Fibroblast of mammary gland (primary cell): Measurements from ENCODE around the gene SEMA4A.

Source experiments
- DNase-seq: peaks from one replicate; pipeline ENCODE4 v3.0.0-alpha.2; 2010; ENCODE audit warnings: low read depth
- H3K4me3 ChIP-seq: 2 replicates; pipeline ENCODE4 v1.5.1; 2011; ENCODE audit warnings: low read depth, mild to moderate bottlenecking, low read length, moderate library complexity; ENCODE audit not compliant: control insufficient read depth
- TF ChIP-seq, protein P1 (sequence below): conservative IDR thresholded peaks from 2 replicates; pipeline ENCODE4 v1.5.1; 2011; ENCODE audit warnings: low read depth, low read length, inconsistent platforms; ENCODE audit not compliant: control insufficient read depth, insufficient read depth

The SEMA4A gene

DNA sequence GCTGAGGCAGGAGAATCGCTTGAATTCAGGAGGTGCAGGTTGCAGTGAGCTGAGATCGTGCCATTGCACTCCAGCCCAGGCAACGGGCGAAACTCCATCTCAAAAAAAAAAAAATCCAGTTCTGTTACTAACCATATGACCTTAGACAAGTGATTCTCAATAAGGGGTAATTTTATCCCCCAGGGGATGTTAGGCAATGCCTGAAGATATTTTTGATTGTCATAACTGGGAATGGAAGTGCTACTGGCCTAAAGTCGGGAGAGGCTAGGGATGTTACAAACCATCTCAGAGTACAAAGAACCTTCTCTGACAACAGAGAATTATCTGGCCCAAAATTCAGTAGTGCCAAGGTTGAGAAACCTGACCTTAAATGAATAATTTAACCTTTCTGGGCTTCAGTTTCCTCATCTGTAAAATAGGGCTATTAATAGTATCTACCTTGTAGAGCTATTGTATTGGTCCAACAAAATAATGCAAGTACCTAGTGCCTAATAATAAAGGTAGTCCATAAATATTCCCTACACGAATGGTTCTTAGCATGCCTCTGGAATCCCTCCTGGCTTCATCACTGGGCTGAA, 44.6 kb upstream of the SEMA4A start:
- DNase-seq, result peak; percentile 65
- TF ChIP-seq, protein P1, sequence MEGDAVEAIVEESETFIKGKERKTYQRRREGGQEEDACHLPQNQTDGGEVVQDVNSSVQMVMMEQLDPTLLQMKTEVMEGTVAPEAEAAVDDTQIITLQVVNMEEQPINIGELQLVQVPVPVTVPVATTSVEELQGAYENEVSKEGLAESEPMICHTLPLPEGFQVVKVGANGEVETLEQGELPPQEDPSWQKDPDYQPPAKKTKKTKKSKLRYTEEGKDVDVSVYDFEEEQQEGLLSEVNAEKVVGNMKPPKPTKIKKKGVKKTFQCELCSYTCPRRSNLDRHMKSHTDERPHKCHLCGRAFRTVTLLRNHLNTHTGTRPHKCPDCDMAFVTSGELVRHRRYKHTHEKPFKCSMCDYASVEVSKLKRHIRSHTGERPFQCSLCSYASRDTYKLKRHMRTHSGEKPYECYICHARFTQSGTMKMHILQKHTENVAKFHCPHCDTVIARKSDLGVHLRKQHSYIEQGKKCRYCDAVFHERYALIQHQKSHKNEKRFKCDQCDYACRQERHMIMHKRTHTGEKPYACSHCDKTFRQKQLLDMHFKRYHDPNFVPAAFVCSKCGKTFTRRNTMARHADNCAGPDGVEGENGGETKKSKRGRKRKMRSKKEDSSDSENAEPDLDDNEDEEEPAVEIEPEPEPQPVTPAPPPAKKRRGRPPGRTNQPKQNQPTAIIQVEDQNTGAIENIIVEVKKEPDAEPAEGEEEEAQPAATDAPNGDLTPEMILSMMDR, result no peak
- H3K4me3 ChIP-seq, result no peak overlapping the region

DNA sequence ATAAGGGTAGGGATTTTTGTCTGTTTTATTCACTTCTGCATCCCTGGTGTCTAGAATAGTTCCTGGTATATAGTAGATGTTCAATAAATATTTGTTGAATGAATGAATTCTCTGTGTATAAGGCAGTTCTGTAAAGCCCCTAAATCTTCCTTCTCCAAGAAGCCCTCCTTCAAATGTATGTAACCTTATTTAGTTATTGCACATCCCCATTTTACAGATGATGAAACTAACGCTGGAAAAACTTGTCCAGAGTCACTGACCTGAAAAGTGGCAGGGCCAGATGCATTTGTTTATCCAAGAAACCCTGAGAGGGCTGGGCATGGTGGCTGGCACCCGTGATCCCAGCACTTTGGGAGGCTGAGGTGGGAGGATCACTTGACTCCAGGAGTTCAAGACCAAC, 43.1 kb upstream of the SEMA4A start:
- DNase-seq, result no peak
- TF ChIP-seq, protein P1, result no peak
- no peak overlapping the region for H3K4me3 ChIP-seq

DNA sequence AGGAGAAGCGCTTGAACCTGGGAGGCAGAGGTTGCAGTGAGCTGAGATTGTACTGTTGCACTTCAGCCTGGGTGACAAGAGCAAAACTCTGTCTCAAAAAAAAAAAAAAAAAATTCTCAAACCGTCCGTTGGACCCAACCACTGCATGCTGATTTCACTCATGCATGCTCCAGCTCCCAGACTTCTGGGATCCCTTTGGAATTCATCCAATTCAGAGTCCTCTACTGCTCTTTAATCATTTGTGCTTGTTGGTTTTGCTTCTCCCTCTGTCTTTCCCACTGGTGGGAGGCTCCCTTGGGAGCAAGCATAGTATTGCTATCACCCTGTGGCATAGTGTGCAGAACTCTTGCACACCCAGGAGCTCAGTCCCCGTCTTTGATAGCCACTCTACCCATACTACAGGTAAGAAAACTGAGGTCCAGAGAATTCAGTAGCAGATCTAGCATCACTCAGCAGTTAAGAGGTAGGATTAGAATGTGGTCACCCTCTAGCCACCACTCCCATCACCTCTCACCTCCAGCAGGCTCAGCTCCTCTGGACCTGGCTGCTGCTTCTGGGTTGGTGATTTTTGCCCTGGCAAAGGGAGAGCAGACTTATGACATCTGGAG, 41.9 kb upstream of the SEMA4A start:
- H3K4me3 ChIP-seq, result no peak overlapping the region
- peak; percentile 56 for DNase-seq
- TF ChIP-seq, protein P1, result no peak

DNA sequence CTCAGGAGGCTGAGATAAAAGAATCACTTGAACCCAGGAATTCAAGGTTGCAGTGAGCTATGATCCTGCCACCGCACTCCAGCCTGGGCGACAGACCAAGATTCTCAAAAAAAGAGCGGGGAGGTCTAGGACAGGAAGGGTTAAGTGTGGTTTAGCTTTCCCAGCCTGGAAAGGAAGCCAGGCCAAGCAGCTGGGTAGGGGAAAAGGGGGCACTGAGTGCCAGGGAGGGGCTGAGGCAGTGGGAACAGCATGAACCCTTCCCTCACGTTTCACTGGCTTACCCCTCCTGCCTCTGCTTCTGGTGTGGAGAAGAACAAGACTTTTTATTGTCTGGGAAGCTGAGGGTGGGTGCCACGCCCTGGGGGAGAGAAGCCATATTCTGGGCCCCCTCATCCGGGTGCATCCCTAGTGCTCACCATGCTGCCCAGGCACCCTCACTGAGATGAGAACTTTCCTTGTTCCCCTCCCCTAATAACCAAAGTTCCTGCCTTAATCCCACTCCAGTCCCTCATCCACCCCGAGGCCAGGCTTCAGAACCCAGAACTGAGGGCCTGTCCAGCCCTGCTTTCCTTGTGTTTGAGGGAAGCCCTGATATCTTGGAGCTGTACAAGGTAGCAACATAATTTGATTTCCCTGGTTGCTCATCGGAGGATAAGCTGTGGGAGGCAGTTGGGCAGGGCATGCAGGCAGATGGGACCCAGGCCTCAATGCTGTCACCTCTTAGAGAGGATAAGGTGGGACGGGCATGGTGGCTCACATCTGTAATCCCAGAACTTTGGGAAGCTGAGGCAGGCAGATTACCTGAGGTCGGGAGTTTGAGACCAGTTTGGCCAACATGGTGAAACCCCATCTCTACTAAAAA, 40.9 kb upstream of the SEMA4A start:
- TF ChIP-seq, protein P1, result no peak
- DNase-seq, result no peak
- H3K4me3 ChIP-seq, result no peak overlapping the region

DNA sequence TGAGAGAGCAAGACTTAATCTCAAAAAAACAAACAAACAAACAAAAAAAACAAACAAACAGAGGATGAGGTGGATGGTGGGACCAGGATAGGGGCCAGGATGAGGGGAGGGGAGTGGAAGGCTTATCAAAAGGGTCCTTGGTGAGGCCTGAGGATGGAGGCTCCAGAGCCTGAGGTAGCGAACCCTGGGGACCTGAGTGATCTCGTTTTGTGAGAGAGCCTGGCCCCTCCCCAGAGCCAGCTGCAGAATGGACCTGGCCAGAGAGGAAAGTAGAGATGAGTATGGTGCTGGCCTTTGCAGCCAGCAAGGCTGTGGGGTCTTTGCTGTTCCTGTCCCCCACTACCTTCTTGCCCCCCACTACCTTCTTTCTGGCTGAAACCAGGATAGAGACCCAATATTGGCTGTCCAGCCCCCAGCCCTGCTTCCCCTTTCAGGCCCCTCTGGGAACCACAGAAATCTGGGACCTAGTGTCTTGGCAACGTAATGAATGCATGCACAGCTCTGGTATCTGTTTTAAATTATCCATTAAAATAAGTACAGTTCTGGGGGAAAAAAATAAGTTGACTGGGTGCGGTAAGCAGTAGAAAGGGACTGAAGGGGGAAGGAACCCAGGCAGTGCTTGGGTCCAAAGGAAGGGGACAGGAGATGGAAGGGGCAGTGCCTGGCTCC, 40.0 kb upstream of the SEMA4A start:
- TF ChIP-seq, protein P1, result no peak
- H3K4me3 ChIP-seq, result peak overlapping the region; percentile 99
- DNase-seq, result peak; percentile 61

DNA sequence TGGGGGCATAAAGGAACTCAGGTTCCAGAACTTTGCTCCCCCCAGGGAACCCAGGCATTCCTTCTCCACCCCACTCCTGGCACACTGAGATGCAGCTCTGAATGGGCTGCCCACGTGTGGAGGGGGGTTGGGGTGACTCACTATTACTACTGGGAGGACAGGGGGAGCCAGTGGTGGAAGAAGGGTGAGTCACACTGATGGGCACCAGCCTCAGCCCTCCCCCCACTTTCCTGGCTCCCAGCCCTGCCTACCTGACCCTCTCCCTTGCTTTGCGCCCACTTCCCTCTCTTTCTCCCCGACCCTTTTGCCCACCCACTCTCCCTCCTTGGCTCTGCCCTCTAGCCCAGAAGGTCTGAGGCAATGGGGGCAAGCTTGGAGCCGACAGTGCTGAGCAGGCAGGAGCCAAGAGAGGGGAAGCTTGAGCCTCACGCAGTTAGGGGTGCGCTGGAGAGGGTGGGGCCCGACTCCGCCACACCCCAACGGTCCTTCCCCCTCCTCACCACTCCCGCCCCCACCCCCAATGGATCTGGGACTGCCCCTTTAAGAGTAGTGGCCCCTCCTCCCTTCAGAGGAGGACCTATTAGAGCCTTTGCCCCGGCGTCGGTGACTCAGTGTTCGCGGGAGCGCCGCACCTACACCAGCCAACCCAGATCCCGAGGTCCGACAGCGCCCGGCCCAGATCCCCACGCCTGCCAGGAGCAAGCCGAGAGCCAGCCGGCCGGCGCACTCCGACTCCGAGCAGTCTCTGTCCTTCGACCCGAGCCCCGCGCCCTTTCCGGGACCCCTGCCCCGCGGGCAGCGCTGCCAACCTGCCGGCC, 39.1 kb upstream of the SEMA4A start, which contains the start of gene LMNA:
TSS of gene LMNA (plus strand) at position 611 of the 818 bp plus-strand sequence. CDS start 208 bp downstream, outside the sequence.
- DNase-seq, result peak; percentile 97
- TF ChIP-seq, protein P1, result no peak

More for the DNA sequence above, 39.1 kb upstream of the SEMA4A start, which contains the start of gene LMNA:
- peak within 1 kb of the TSS; percentile 99 for H3K4me3 ChIP-seq
